GM12878 (cell line): ENCODE data around the gene SPDYE4. TPM values are rescaled to one million over a fixed set of nuclear protein-coding genes. Genes with fewer than 3 reads are reported as not detected.

Experiments
- ATAC-seq: fragments of 200-7000 bp; cut with Tn5 transposase; 3 replicates; pipeline ENCODE4 v1.9.1; 2020; ENCODE audit warnings: mild to moderate bottlenecking, moderate library complexity
- BruUV-seq: library from RNA; stranded (reverse); fragments of 400-500 nt; replicated peaks from 2 replicates; lab custom pipeline; 2021; lab: Mats Ljungman, UMichigan
- CTCF ChIA-PET: fragments of 300-600 bp; sonication (Branson Sonifier 250); formaldehyde crosslinking; extraction: SDS; loops from one replicate; lab custom pipeline; 2021; ENCODE audit warnings: inconsistent platforms; lab: Yijun Ruan, JAX
- POLR2A ChIA-PET: fragments of 350-600 bp; formaldehyde crosslinking; extraction: SDS; loops from one replicate; lab custom pipeline; 2021; ENCODE audit warnings: inconsistent platforms; lab: Charles Lee
- RAD21 ChIA-PET: fragments of 300-600 bp; sonication (Branson Sonifier 250); formaldehyde crosslinking; loops from one replicate; lab custom pipeline; 2023; ENCODE audit warnings: antibody characterized with exemption; ENCODE audit not compliant: unreplicated experiment; lab: Charles Lee
- SMC1A ChIA-PET: fragments of 300-600 bp; sonication (Branson Sonifier 250); formaldehyde crosslinking; loops from one replicate; lab custom pipeline; 2023; ENCODE audit not compliant: unreplicated experiment, uncharacterized antibody; lab: Charles Lee
- DNase-seq: peaks from one replicate; pipeline ENCODE4 v3.0.0-alpha.2; 2011; ENCODE audit warnings: low read depth, low spot score
- FAIRE-seq: peaks from 3 replicates; lab custom pipeline; 2011; peaks lifted over from hg19 to GRCh38; lab: Jason Lieb, UNC
- H2AFZ ChIP-seq: 2 replicates; pipeline ENCODE4 v1.6.0; 2011; ENCODE audit warnings: low read depth, low read length, control low read depth; ENCODE audit not compliant: control insufficient read depth
- H3K27ac ChIP-seq: 2 replicates; pipeline ENCODE4 v1.5.1; 2011; ENCODE audit warnings: control low read depth; ENCODE audit not compliant: control insufficient read depth, insufficient read depth
- H3K27me3 ChIP-seq, 2 experiments: replicated peaks in 1 of 2; 2 replicates each; pipeline versions ENCODE4 v1.6.0 to v1.6.1; 2011; ENCODE audit warnings: low read length in 1 of 2; ENCODE audit not compliant: control insufficient read depth in 2 of 2, insufficient read depth in 2 of 2
- H3K36me3 ChIP-seq, 2 experiments: 2 replicates each; pipeline ENCODE4 v1.5.1; 2011; ENCODE audit warnings: low read length in 1 of 2; ENCODE audit not compliant: control insufficient read depth in 2 of 2, insufficient read depth in 2 of 2
- H3K4me1 ChIP-seq: 2 replicates; pipeline ENCODE4 v1.6.1; 2011; ENCODE audit warnings: mild to moderate bottlenecking, low read length, moderate library complexity, mixed read lengths; ENCODE audit not compliant: control insufficient read depth, insufficient read depth
- H3K4me2 ChIP-seq: 2 replicates; pipeline ENCODE4 v1.6.0; 2011; ENCODE audit warnings: control low read depth; ENCODE audit not compliant: control insufficient read depth, insufficient read depth
- H3K4me3 ChIP-seq: fragments of 200-600 bp; sonication (generic); 2 replicates; pipeline ENCODE4 v1.5.1; 2016
- H3K79me2 ChIP-seq: 2 replicates; pipeline ENCODE4 v1.6.0; 2011; ENCODE audit warnings: low read length; ENCODE audit not compliant: control insufficient read depth, insufficient read depth
- H3K9ac ChIP-seq: 2 replicates; pipeline ENCODE4 v1.8.0; 2011; ENCODE audit warnings: low read length, control low read depth, mixed read lengths; ENCODE audit not compliant: control insufficient read depth, insufficient read depth
- H3K9me3 ChIP-seq: replicated peaks from 3 replicates; pipeline ENCODE4 v1.5.1; 2011; ENCODE audit warnings: mild to moderate bottlenecking, low read length; ENCODE audit not compliant: control insufficient read depth, insufficient read depth
- H4K20me1 ChIP-seq: 2 replicates; pipeline ENCODE4 v1.6.0; 2011; ENCODE audit not compliant: control insufficient read depth, insufficient read depth
- ATF2 ChIP-seq: IDR thresholded peaks from 2 replicates; pipeline ENCODE4 v1.6.1; 2012; ENCODE audit warnings: low read length, inconsistent platforms
- BHLHE40 ChIP-seq, 2 experiments: fragments of 450-650 bp in 1 of 2; IDR thresholded peaks; 2 replicates each; pipeline ENCODE4 v1.6.1; 2011 to 2017; ENCODE audit warnings: low read depth in 2 of 2, borderline replicate concordance in 1 of 2, improper control_type of control experiment in 1 of 2, low read length in 1 of 2, mild to moderate bottlenecking in 1 of 2
- CBX5 ChIP-seq: sonication (generic); IDR thresholded peaks from 2 replicates; pipeline ENCODE4 v1.6.1; 2016; ENCODE audit warnings: low read depth, moderate library complexity, mild to moderate bottlenecking, inconsistent platforms
- FOXK2 ChIP-seq: fragments of 450-650 bp; IDR thresholded peaks from 2 replicates; pipeline ENCODE4 v1.6.1; 2017; ENCODE audit warnings: mild to moderate bottlenecking, moderate library complexity
- MAX ChIP-seq: IDR thresholded peaks from 2 replicates; pipeline ENCODE4 v1.6.1; 2012; ENCODE audit warnings: low read depth, low read length, improper control_type of control experiment
- MLLT1 ChIP-seq: fragments of 450-650 bp; IDR thresholded peaks from 2 replicates; pipeline ENCODE4 v1.6.1; 2016; ENCODE audit warnings: mild to moderate bottlenecking
- POLR2AphosphoS5 ChIP-seq: IDR thresholded peaks from 2 replicates; pipeline ENCODE4 v1.6.1; 2011; ENCODE audit warnings: mild to moderate bottlenecking, low read length, inconsistent platforms
- PRDM15 ChIP-seq: fragments of 450-650 bp; formaldehyde crosslinking; IDR thresholded peaks from 2 replicates; pipeline ENCODE4 v1.4.0; 2020; ENCODE audit warnings: mild to moderate bottlenecking, moderate library complexity
- RUNX3 ChIP-seq: IDR thresholded peaks from 2 replicates; pipeline ENCODE4 v1.6.1; 2012; ENCODE audit warnings: low read length, inconsistent platforms
- TCF12 ChIP-seq: IDR thresholded peaks from 2 replicates; pipeline ENCODE4 v1.6.1; 2011; ENCODE audit warnings: low read depth, mild to moderate bottlenecking, low read length
- ZNF207 ChIP-seq: fragments of 450-650 bp; IDR thresholded peaks from 2 replicates; pipeline ENCODE4 v1.6.1; 2014; ENCODE audit warnings: antibody characterized with exemption, mild to moderate bottlenecking, borderline replicate concordance
- ZNF622 ChIP-seq: fragments of 450-650 bp; IDR thresholded peaks from 2 replicates; pipeline ENCODE4 v1.6.1; 2017; ENCODE audit warnings: mild to moderate bottlenecking, inconsistent platforms
- WGBS: methylation state at CpG from one replicate; pipeline ENCODE4 v1.1.6; 2016; ENCODE audit warnings: low lambda C conversion rate; ENCODE audit not compliant: insufficient replicate concordance, insufficient coverage; ENCODE audit errors: missing lambda C conversion rate; 5-methylcytosine and 5-hydroxymethylcytosine counted together
- in situ Hi-C: fragments of 300-500 bp; cut with MboI; formaldehyde crosslinking; loops from 9 replicates; pipeline ENCODE4 v1.14.3; 2018; ENCODE audit warnings: mixed read lengths
- intact Hi-C: fragments of 100-400 bp; cut with micrococcal nuclease; formaldehyde crosslinking; loops from one replicate; pipeline ENCODE4 v1.14.2; 2022; ENCODE audit not compliant: unreplicated experiment
- polyA plus RNA-seq, 11 experiments: library from polyadenylated mRNA; depleted of rRNA in 4 of 11; unstranded in 6 of 11; stranded (reverse) in 5 of 11; fragments of >200 nt; fragmentation: Nextera tagmentation in 4 of 11; fragmentation: Illumina TruSeq in 1 of 11; extraction: Ambion mirVana in 4 of 11; extraction: Trizol in 1 of 11; gene quantifications; 1 replicate in 1 of 11; 2 replicates in 10 of 11; pipeline versions ENCODE4 v1.2.1 to v1.2.3, GENCODE V29; 2011 to 2016; ENCODE audit warnings: inconsistent platforms in 2 of 11, missing spikeins in 2 of 11, low read depth in 1 of 11
- total RNA-seq, 4 experiments: library from RNA; depleted of rRNA in 3 of 4; stranded (reverse); fragments of >200 nt in 3 of 4; fragmentation: Illumina TruSeq in 1 of 4; extraction: Trizol in 1 of 4; gene quantifications; 2 replicates each; pipeline versions ENCODE4 v1.2.1 to v1.2.3, GENCODE V29; 2013 to 2021
- TF ChIP-seq, protein P1 (sequence below): fragments of 450-650 bp; IDR thresholded peaks from 2 replicates; pipeline ENCODE4 v1.6.1; 2018; ENCODE audit warnings: borderline replicate concordance, mild to moderate bottlenecking; ENCODE audit not compliant: partially characterized antibody

SPDYE4 gene
- total and polyA plus RNA-seq, 10 of the 15 experiments (the other 5 are each of a cell fraction or from before 2014, with no cell fraction given): 0.07 to 0.18 TPM; not detected in 8

DNA sequence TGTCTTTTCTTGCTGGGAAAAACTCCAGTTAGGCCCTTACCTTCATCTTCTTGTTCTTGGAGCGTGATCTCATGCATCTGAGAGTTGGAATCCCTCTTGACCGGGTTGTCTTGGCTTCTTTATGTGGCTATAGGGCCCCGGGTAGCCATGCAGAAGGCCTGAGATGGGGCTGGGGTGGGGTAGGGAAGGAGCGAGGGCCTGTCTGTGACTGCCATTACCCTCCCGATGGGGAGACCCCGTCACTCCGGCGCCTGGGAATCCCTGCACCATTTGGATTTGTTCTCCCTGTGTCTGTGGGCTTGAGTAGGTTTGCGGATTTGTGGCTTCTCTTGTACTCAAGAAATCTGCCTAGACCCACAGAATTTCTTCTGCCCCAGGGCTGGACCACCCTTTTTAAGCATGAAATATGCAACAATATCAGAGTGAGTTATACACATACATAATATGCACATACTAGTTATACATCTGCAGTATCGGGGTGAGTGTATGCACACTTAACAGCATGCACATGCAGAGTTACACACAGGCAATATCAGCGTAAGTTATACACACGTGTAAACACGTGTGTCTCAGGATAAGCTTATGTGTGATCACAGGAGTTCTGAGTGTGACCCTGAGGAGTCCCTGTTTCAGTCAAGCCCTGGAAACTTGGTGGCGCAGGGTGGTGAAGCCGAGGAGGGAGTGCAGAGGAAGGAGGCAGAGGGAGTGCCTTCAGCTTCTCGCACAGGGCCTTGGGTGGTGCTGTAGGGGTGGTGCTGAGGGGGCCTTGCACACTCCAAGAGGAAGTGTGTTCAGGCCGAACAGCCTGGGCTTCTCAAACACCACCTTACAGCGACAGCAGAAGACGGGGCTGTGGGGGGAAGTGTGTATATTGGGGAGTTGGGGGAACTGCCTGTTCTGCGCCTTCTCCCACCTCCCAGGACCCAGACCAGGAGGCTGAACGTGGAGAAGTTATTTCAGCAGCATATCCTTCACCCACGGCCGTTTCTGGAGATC, 32.2 kb downstream of the SPDYE4 start:
- H3K4me1 ChIP-seq: no peaks in the 10 kb centered on the region
- H3K27me3 ChIP-seq: peaks cover 0 to 4% of the 10 kb centered on the region in 2 experiments; a peak in 3 of 4 replicates
- no peaks in the 10 kb centered on the region for H3K79me2 ChIP-seq
- no peak overlapping the region for H3K9ac ChIP-seq
- BruUV-seq: no TSS peak
- in situ Hi-C loops (no loop called here), intact Hi-C loops (no loop called here)
- no peak overlapping the region for H3K4me2 ChIP-seq
- ChIA-PET POLR2A (no interaction called here), SMC1A (interaction anchor here (1.0 kb wide), 1 partner anchor 316 kb away, joined by 3 read pairs; no protein-coding TSS in a partner anchor), CTCF (interaction anchor here (0.6 kb wide), 1 partner anchor 20 kb away, joined by 3 read pairs; no protein-coding TSS in a partner anchor), RAD21 (no interaction called here)
- no peak overlapping the region for H2AFZ ChIP-seq
- H3K36me3 ChIP-seq: no peaks in the 10 kb centered on the region
- DNase-seq (no peak), FAIRE-seq (no peak), ATAC-seq (no peak)
- H3K27ac ChIP-seq: no peak overlapping the region
- no peaks in the 10 kb centered on the region for H4K20me1 ChIP-seq
- WGBS: 12% methylated on average over 19 of the region's 23 CpGs
- no peak overlapping the region for H3K4me3 ChIP-seq
- H3K9me3 ChIP-seq: no peaks in the 10 kb centered on the region
- TF ChIP-seq RUNX3 (no peak), ATF2 (no peak), MLLT1 (no peak), TCF12 (no peak), BHLHE40 (IDR thresholded peaks at IDR 0.05; ENCODE audit: borderline replicate concordance in 1 of 2, low read depth in 2 of 2, low read length in 1 of 2) (no peak), ZNF207 (no peak), FOXK2 (no peak), CBX5 (no peak), PRDM15 (CRISPR knock-in tag) (no peak), POLR2AphosphoS5 (no peak), ZNF622 (no peak), MAX (no peak)
- TF ChIP-seq, protein P1, sequence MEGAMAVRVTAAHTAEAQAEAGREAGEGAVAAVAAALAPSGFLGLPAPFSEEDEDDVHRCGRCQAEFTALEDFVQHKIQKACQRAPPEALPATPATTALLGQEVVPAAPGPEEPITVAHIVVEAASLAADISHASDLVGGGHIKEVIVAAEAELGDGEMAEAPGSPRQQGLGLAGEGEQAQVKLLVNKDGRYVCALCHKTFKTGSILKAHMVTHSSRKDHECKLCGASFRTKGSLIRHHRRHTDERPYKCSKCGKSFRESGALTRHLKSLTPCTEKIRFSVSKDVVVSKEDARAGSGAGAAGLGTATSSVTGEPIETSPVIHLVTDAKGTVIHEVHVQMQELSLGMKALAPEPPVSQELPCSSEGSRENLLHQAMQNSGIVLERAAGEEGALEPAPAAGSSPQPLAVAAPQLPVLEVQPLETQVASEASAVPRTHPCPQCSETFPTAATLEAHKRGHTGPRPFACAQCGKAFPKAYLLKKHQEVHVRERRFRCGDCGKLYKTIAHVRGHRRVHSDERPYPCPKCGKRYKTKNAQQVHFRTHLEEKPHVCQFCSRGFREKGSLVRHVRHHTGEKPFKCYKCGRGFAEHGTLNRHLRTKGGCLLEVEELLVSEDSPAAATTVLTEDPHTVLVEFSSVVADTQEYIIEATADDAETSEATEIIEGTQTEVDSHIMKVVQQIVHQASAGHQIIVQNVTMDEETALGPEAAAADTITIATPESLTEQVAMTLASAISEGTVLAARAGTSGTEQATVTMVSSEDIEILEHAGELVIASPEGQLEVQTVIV: no peak
